Sigmoid colon (tissue), 7 donors: ENCODE results near the gene TEAD4. TPM values are rescaled to one million over a fixed set of nuclear protein-coding genes. Genes with fewer than 3 reads are reported as not detected.

Experiments
- DNase-seq: peaks from one replicate; pipeline ENCODE4 v3.0.0-alpha.2; 2019
- H3K27ac ChIP-seq, 4 donors: fragments of 200-600 bp; sonication (generic); one replicate each; pipeline ENCODE4 v1.5.1; 2016 to 2019; ENCODE audit warnings: mild to moderate bottlenecking in 1 of 4
- H3K27me3 ChIP-seq, 3 donors: fragments of 200-600 bp; sonication (generic); one replicate each; pipeline ENCODE4 v1.5.1; 2019; ENCODE audit warnings: mild to moderate bottlenecking in 1 of 3
- H3K36me3 ChIP-seq, 4 donors: fragments of 200-600 bp; sonication (generic); one replicate each; pipeline ENCODE4 v1.5.1; 2016 to 2019
- H3K4me1 ChIP-seq, 4 donors: fragments of 200-600 bp; sonication (generic); one replicate each; pipeline ENCODE4 v1.5.1; 2017 to 2019
- H3K4me3 ChIP-seq, 4 donors: fragments of 200-600 bp; sonication (generic); one replicate each; pipeline ENCODE4 v1.5.1; 2017 to 2019; ENCODE audit warnings: mild to moderate bottlenecking in 2 of 4, moderate library complexity in 1 of 4
- H3K9me3 ChIP-seq, 4 donors: fragments of 200-600 bp in 3 of 4; sonication (generic) in 3 of 4; one replicate each; pipeline versions ENCODE4 v1.5.1 to v1.6.1; 2013 to 2019
- EP300 ChIP-seq, 4 donors: sonication (generic); formaldehyde crosslinking; IDR thresholded peaks; one replicate each; pipeline ENCODE4 v1.6.1; 2017; ENCODE audit warnings: antibody characterized with exemption in 4 of 4
- POLR2A ChIP-seq, 2 donors: fragments of 450-650 bp; IDR thresholded peaks; one replicate each; pipeline ENCODE4 v1.6.1; 2016; ENCODE audit warnings: antibody characterized with exemption in 2 of 2, mild to moderate bottlenecking in 2 of 2, moderate library complexity in 2 of 2
- POLR2AphosphoS5 ChIP-seq, 4 donors: sonication (generic); formaldehyde crosslinking; IDR thresholded peaks; one replicate each; pipeline ENCODE4 v1.6.1; 2017; ENCODE audit warnings: antibody characterized with exemption in 4 of 4
- WGBS, 2 donors: extraction: QIAGEN DNeasy Blood & Tissue Kit; methylation state at CpG; one replicate each; pipeline ENCODE4 v1.1.7; 2013; 5-methylcytosine and 5-hydroxymethylcytosine counted together
- intact Hi-C: fragments of 100-400 bp; cut with DNase I; formaldehyde crosslinking; loops from one replicate; pipeline ENCODE4 v1.15.1; 2023
- polyA plus RNA-seq, 3 donors: library from polyadenylated mRNA; stranded (reverse); fragments of 200-250 nt; gene quantifications; one replicate each; pipeline ENCODE4 v1.2.3, GENCODE V29; 2013
- total RNA-seq, 4 donors: library from RNA; depleted of rRNA; stranded (reverse); fragments of >200 nt; gene quantifications; one replicate each; pipeline ENCODE4 v1.1.0, GENCODE V29; 2016
- TF ChIP-seq, protein P1 (sequence below), 4 experiments: fragments of 450-650 bp in 3 of 4; fragments of 200-600 bp in 1 of 4; IDR thresholded peaks; one replicate each; pipeline ENCODE4 v1.5.1; 2016 to 2019; ENCODE audit warnings: antibody characterized with exemption in 4 of 4, mild to moderate bottlenecking in 3 of 4, moderate library complexity in 2 of 4
- donor health status: healthy with polysubstance abuse.
- donor health status: Bipolar disorder and iron deficiency.
- donor health status: healthy.

Gene TEAD4
- total and polyA plus RNA-seq, 7 donors: 1.6 to 31.2 (median 3.8) TPM

DNA sequence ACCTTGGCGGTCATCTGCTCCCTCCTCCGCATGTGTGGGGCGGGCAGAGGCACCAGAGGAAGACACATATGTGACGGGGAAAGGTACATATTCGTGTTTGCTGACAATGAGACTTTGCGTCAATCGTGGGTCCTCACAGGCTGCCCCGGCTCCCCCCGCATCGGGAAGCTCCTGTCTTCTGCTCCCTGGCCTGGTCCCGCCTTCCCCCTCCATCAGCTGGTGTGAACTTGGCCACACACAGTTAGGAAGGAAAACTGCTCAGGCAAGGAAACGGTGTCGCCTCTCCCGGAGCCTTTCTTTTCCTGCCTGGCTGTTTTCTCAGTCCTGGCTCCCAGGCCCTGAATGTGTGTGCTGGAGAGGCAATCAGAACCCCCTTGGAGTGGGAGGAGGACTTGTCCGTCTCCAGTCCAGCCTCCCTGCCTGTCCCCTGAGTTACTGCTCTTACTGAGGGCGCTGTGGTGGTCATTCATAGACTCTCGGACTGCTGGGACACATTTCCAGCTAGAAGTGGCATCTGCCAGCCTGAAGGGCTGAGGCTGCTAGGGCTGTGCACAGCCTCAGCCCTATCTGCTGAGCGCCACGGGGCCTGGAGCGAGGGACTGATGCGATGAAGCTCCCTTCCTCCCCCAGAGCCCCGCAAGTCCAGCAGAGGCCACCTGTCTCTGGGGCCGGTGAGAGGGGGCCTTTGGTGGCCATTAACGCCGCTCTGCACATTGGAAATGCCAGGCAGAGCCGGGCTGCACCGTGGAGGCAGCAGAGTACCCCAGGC lies 73.8 kb downstream of the TEAD4 start:
- intact Hi-C loops: loop anchor here (5.0 kb wide), 1 partner anchor 71 kb away; no protein-coding TSS in a partner anchor
- DNase-seq: no peak
- Histone ChIP-seq H3K27me3 (no peaks in the 10 kb centered on the region), H3K4me3 (no peak overlapping the region), H3K9me3 (no peaks in the 10 kb centered on the region), H3K4me1 (peaks cover 0 to 17% (median 4%) of the 10 kb centered on the region in 4 donors), H3K27ac (no peak overlapping the region), H3K36me3 (peaks cover 0 to under 1% (median 0%) of the 10 kb centered on the region in 4 donors)
- 82 to 91% methylated on average over 27 of the region's 27 CpGs for WGBS, 2 donors
- TF ChIP-seq POLR2A (IDR thresholded peaks at IDR 0.05) (no peak), EP300 (IDR thresholded peaks at IDR 0.05) (no peak), POLR2AphosphoS5 (IDR thresholded peaks at IDR 0.05) (no peak)
- TF ChIP-seq, protein P1, sequence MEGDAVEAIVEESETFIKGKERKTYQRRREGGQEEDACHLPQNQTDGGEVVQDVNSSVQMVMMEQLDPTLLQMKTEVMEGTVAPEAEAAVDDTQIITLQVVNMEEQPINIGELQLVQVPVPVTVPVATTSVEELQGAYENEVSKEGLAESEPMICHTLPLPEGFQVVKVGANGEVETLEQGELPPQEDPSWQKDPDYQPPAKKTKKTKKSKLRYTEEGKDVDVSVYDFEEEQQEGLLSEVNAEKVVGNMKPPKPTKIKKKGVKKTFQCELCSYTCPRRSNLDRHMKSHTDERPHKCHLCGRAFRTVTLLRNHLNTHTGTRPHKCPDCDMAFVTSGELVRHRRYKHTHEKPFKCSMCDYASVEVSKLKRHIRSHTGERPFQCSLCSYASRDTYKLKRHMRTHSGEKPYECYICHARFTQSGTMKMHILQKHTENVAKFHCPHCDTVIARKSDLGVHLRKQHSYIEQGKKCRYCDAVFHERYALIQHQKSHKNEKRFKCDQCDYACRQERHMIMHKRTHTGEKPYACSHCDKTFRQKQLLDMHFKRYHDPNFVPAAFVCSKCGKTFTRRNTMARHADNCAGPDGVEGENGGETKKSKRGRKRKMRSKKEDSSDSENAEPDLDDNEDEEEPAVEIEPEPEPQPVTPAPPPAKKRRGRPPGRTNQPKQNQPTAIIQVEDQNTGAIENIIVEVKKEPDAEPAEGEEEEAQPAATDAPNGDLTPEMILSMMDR (IDR thresholded peaks at IDR 0.05): no peak

DNA sequence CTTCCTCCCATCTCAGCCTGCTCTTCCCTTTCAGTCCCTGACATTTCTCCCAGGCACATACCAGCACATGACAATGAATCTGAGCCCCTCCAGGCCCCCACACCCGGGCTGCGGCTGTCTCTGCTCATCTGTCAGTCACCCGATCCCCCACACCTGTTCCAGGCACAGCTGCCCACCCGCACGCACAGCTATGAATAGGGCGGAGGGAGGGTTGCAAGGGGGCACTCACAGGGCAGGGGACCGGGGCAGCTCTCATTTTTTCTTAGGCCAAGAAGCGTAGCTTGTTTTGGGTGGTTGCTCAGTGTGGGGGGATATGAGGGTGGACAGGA lies 74.3 kb downstream of the TEAD4 start:
- Histone ChIP-seq H3K27ac (no peak overlapping the region), H3K27me3 (no peaks in the 10 kb centered on the region), H3K4me3 (no peak overlapping the region), H3K36me3 (peaks cover 0 to 6% (median 0%) of the 10 kb centered on the region in 4 donors), H3K4me1 (peaks cover 0 to 17% (median 4%) of the 10 kb centered on the region in 4 donors), H3K9me3 (no peaks in the 10 kb centered on the region)
- WGBS, 2 donors: 86 to 92% methylated on average over 8 of the region's 8 CpGs
- intact Hi-C loops: loop anchor here (5.0 kb wide), 1 partner anchor 71 kb away; no protein-coding TSS in a partner anchor
- TF ChIP-seq EP300 (IDR thresholded peaks at IDR 0.05) (no peak), POLR2A (IDR thresholded peaks at IDR 0.05) (no peak), POLR2AphosphoS5 (IDR thresholded peaks at IDR 0.05) (no peak)
- TF ChIP-seq, protein P1 (IDR thresholded peaks at IDR 0.05): no peak
- no peak for DNase-seq

DNA sequence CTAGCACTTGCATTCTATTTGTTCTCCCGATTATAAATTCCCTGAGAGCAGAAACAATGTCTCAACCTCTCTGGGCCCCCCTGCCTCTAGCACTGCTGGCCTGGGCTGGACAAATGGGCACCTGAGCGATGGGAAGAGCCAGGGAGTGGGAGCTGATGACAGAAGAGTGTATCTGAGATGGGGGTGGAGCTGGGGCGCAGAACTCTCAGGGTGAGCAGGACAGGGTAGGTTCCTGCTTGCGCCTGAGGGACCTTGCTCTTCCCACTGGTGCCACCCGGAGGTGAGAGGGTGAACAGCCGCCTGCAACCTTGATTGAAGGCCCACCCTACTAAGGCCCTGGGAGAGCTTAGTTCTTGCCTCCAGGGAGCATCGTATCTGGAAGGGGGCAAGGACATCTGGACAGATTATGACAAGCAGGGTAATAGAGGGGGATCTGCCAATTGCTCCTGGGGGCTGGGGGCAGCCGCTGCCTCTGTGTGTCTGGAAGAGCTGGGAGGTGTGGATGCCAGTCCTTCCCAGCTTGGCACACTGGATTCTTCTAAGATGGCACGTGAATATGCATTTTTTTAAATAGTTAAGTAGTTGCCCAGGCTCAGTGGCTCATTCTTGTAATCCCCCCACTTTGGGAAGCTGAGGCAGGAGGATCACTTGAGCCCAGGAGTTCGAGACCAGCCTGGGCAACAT lies 75.0 kb downstream of the TEAD4 start:
- intact Hi-C loops: loop anchor here (5.0 kb wide), 1 partner anchor 72 kb away; no protein-coding TSS in a partner anchor
- H3K27ac ChIP-seq: no peak overlapping the region
- no peaks in the 10 kb centered on the region for H3K27me3 ChIP-seq
- H3K4me1 ChIP-seq: peaks cover 0 to 17% (median 4%) of the 10 kb centered on the region in 4 donors
- TF ChIP-seq, protein P1 (IDR thresholded peaks at IDR 0.05): peak; percentile 48 to 78 (median 66)
- TF ChIP-seq POLR2AphosphoS5 (IDR thresholded peaks at IDR 0.05) (no peak), POLR2A (IDR thresholded peaks at IDR 0.05) (no peak)
- H3K9me3 ChIP-seq: no peaks in the 10 kb centered on the region
- WGBS, 2 donors: 42 to 45% methylated on average over 10 of the region's 10 CpGs
- H3K4me3 ChIP-seq: no peak overlapping the region
- peaks cover 0 to 9% (median 0%) of the 10 kb centered on the region in 4 donors for H3K36me3 ChIP-seq
- peak; percentile 76 for DNase-seq

DNA sequence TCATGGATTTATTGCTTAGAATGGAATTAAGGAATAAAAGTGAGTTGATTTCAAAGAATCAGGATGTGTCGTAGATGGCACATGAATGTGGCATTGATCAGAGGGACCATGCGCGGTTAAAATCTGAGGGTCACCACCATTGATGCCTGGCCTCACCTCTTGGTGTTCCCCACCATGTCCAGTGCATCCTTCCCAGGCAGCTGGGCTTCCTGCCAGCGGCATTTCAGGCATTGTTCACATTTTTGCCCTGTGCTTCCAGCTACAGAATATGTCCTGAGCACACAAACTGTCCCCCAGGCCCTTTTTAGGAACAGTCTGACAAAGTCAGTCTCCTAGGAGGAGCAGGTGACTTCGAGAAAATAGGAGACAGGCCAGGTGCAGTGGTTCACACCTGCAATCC lies 76.0 kb downstream of the TEAD4 start:
- TF ChIP-seq, protein P1 (IDR thresholded peaks at IDR 0.05): no peak
- TF ChIP-seq POLR2AphosphoS5 (IDR thresholded peaks at IDR 0.05) (no peak), EP300 (IDR thresholded peaks at IDR 0.05) (no peak), POLR2A (IDR thresholded peaks at IDR 0.05) (no peak)
- 93 to 94% methylated on average over 5 of the region's 5 CpGs for WGBS, 2 donors

More for the DNA sequence above, 76.0 kb downstream of the TEAD4 start:
- H3K9me3 ChIP-seq: no peaks in the 10 kb centered on the region
- intact Hi-C loops: no loop called here
- no peaks in the 10 kb centered on the region for H3K27me3 ChIP-seq
- H3K4me1 ChIP-seq: peaks cover 0 to 17% (median 4%) of the 10 kb centered on the region in 4 donors
- no peak overlapping the region for H3K27ac ChIP-seq
- no peak overlapping the region for H3K4me3 ChIP-seq
- H3K36me3 ChIP-seq: peaks cover 0 to 13% (median 0%) of the 10 kb centered on the region in 4 donors
- DNase-seq: no peak
